NK-92 (cell line): ENCODE measurements around the gene BACH2.
A peak's percentile ranks its signal among the peaks of the same experiment; 100 is the strongest.
"Not testable (repeated sequence)": the region's sequence is repeated elsewhere in the genome, so short reads cannot be mapped to it uniquely, and the experiment has no call there.

ENCODE experiments used
- DNase-seq: peaks from one replicate; lab custom pipeline; 2025; ENCODE audit not compliant: unreplicated experiment; lab: John Stamatoyannopoulos, UW

BACH2 gene

GRCh38 chr6:90296341-90297114, at the start of gene BACH2:
BACH2 (minus strand) TSS chr6:90296843; CDS start chr6:90008844, 287,999 bp downstream.
- DNase-seq = peak; percentile 28

GRCh38 chr6:90343576-90343975, 46.9 kb upstream of the BACH2 start:
- no peak for DNase-seq

GRCh38 chr6:90338409-90338808, 41.8 kb upstream of the BACH2 start:
- no peak for DNase-seq

GRCh38 chr6:90336388-90336947, 39.8 kb upstream of the BACH2 start:
- no peak for DNase-seq

GRCh38 chr6:90333928-90334327, 37.3 kb upstream of the BACH2 start:
- DNase-seq = no peak

- DNase-seq = not testable (repeated sequence)
Measured at GRCh38 chr6:90332978-90333543, 36.4 kb upstream of the BACH2 start.

- DNase-seq = no peak
Measured at GRCh38 chr6:90329386-90330077, 32.9 kb upstream of the BACH2 start.

GRCh38 chr6:90328004-90328403, 31.4 kb upstream of the BACH2 start:
- DNase-seq = no peak

- DNase-seq = no peak
Measured at GRCh38 chr6:90326404-90327057, 29.9 kb upstream of the BACH2 start.

- DNase-seq = no peak
Measured at GRCh38 chr6:90323706-90324105, 27.1 kb upstream of the BACH2 start.

- DNase-seq = no peak
Measured at GRCh38 chr6:90322976-90323474, 26.4 kb upstream of the BACH2 start.

- DNase-seq = no peak
Measured at GRCh38 chr6:90319979-90320685, 23.5 kb upstream of the BACH2 start.

GRCh38 chr6:90319044-90319443, 22.4 kb upstream of the BACH2 start:
- DNase-seq = no peak

GRCh38 chr6:90315986-90316385, 19.3 kb upstream of the BACH2 start:
- no peak for DNase-seq

- no peak for DNase-seq
Measured at GRCh38 chr6:90315354-90315950, 18.8 kb upstream of the BACH2 start.

GRCh38 chr6:90314514-90314913, 17.9 kb upstream of the BACH2 start:
- no peak for DNase-seq

- no peak for DNase-seq
Measured at GRCh38 chr6:90311569-90311968, 14.9 kb upstream of the BACH2 start.

- no peak for DNase-seq
Measured at GRCh38 chr6:90305800-90306448, 9.3 kb upstream of the BACH2 start.

GRCh38 chr6:90304308-90304707, 7.7 kb upstream of the BACH2 start:
- no peak for DNase-seq

GRCh38 chr6:90303039-90303438, 6.4 kb upstream of the BACH2 start:
- no peak for DNase-seq
